HG03439 (cell line): Measurements from ENCODE around the gene NEURL1B.
"Not testable (repeated sequence)": the region's sequence is repeated elsewhere in the genome, so short reads cannot be mapped to it uniquely, and the experiment has no call there.

Experiments used
- ATAC-seq: cut with Tn5 transposase; IDR thresholded peaks from one replicate; pipeline ENCODE4 v1.9.1; 2021; ENCODE audit warnings: mild to moderate bottlenecking, moderate library complexity; ENCODE audit not compliant: unreplicated experiment

NEURL1B gene

DNA sequence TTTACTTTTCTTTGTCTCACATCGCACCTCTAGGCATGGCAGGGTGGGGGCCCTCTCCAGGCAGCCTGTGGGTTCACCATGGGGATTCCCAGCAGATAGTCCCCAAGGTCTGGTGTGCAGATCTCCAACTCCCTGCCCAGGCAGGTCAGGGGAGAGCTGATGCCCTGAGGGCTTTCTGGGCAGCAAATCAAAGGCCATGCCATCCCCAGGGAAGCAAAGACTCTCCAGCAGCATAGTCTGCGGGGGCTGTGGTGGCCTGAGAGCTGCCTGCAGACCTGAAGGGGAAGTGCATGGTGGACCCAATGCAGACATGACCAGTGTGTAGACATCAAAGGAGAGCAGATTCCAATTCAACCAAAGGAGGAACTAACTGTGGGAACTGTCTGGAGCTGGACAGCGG, 7.7 kb downstream of the NEURL1B start:
- ATAC-seq = no peak

DNA sequence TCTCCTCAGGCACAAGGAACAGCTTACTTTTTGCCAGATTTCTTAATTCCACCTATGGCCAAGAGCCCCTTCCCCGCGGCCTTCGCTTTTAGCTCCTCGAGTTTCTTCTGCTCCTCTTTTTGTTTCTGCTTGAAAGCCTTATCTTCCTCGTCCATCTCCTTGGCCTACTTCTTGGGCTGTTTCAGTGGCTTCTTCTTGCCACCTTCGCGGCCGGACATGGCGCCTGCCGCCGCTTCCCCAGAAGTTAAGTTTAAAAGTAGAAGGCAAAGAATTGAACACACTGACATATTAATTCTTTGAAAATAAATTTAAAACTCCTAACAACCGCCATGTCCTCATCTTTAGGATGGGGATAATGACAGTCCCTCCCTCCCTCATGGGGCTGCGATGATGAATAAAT, 15.4 kb downstream of the NEURL1B start:
- not testable (repeated sequence) for ATAC-seq

DNA sequence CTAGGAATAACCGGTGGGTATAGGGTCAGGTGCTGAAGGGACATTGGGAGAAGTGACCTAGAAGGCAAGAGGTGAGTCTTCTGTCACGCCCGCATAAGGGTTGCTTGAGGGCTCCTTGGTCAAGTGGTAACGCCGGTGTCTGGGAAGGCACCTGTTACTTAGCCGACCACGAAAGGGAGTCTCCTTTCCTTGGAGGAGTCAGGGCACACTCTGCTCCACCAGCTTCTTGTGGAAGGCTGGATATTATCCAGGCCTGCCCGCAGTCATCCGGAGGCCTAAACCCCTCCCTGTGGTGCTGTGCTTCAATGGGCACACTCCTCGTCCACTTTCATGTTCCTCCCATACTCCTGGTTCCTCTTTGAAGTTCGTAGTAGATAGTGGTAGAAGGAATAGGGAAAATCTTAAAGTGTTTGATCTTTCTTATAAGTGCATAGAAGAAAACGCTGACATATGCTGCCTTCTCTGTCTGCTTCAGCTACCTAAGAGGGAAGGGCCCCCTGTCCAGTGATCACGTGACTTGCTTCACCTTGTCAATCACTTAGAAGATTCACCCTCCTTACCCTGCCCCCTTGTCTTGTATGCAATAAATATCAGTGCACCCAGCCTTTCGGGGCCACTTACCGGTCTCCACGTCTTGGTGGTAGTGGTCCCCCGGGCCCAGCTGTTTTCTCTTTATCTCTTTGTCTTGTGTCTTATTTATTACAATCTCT, 16.6 kb downstream of the NEURL1B start:
- ATAC-seq = not testable (repeated sequence)

DNA sequence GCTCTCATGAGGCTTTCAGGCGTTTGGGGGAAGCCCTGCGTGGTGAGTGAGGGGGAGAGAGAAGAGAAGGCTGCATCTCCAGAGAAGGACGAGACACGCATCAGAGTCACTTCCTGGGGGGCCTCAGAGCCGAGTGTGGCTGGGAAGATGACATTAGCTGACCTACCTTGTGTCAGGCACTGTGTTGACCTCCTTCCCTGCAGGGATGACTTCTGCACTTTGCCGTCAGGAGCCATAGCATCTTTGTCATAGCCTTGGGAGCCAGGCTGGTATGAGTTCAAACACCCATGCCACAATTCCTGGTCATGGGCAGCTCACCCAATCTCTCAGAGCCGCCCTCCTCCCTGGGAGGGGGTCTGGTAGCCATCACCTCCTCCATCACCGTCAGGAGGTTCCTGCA, 17.3 kb downstream of the NEURL1B start:
- no peak for ATAC-seq

DNA sequence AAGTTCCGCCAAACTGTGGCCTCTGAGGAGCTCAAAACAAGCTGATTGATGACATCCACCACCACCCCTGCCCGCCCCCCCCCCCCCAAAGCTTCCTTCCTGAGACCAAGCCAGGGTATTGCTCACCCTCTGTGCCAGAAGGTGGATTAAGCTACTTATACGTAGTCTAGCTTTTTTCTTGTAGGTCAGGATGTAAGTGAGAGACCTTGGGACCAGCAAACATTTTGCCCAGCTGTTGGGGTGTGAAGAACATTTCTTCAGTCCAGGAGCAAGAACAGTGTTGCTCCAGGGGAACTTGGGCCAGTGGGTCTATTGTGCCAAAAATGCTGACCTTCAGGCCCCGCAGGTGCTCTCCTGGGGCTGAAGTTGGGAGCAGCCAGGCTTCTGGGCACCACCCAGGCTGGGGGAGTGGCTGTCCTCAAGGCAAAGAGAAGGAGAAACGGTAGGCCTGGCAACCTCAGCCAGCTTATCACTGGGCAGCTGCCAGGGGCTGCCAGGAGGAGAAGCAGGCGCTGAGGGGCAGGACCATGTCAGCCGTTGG, 18.0 kb downstream of the NEURL1B start:
- no peak for ATAC-seq

DNA sequence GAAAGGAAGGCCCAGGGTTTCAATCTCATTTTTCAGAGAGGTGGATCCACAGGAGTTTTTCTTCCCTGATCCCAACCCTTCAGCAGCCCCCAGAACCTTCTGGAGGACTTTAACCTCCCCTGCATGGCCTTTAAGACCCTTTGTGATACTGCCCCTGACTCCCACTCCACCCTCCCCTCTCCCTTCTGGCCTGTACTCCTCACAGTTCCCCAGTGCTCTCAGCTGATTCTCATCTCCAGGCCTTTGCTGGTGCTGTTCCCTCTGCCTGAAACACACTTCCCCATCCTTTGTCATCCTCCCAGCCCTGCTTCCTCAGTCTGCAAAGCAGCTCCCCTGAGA, 18.5 kb downstream of the NEURL1B start:
- no peak for ATAC-seq

DNA sequence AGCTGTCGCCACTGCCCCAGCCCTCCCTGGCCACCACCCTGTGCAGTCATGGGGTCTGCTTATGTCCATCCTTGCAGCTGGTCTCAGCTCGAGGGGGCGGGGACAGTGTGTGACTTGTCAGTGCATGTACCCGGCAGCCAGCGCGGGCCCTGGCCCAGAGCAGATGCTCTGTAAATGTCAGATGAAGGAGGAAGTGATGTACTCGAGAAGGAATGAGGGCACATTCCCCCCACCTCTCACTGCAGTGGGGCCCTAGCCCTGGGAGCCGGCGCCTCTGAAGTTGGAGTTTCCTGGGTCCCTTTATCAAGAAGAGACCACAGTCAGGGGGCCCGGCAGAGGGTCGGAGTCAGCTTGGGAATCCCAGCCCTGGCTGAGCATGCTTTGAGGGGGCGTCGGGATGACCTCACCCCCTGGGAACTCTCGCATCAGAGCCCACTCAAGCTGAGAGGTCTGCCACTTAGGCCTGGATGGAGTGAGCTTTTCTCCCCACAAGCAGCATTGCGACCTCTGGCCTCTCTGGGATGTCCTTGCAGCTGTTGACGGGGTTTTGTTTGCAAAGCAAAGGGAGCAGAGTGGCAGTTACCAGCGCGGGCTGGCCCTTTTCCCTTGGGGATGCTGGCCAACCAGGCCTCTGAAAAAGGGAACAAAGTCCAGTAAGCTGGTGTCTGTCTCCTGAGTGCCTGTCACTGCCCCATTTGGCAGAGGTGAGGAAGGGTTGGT, 19.0 kb downstream of the NEURL1B start:
- no peak for ATAC-seq

DNA sequence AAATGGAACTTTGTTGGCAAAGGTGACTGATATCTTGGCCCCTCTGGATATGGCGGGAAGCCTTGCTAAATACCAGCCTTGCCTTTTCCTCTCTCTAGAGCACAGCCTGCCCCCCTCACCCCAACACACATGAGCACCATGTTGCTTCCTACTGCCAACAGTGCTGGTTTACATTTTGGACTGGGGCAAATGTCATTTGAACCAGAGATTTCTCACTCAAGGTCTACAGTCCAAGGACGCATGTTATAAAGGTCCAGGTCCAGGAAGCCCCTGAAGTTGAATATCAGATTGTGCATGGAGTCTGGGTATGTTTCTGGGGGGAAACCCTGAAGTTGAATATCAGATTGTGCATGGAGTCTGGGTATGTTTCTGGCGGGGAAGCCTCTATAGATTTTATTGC, 19.9 kb downstream of the NEURL1B start:
- ATAC-seq = no peak

DNA sequence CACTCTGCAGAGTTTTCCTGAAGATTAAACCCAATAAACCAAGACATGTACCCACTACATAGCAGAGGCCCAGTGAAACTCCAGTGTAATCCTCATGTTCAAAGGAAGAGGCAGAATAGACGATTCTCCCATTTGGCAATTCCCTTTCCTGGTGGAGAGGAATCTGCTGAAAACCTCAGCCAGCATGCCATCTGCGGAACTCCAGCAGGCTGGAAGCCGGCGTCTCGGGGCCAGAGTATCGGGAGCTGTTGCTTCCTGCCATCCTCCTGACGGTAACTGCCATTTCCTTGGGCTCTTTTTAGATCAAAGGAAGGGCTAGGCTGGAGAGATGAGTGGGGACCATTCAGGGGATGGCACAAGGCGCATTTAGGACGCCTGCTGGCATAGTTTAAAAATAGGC, 20.5 kb downstream of the NEURL1B start:
- ATAC-seq = no peak

DNA sequence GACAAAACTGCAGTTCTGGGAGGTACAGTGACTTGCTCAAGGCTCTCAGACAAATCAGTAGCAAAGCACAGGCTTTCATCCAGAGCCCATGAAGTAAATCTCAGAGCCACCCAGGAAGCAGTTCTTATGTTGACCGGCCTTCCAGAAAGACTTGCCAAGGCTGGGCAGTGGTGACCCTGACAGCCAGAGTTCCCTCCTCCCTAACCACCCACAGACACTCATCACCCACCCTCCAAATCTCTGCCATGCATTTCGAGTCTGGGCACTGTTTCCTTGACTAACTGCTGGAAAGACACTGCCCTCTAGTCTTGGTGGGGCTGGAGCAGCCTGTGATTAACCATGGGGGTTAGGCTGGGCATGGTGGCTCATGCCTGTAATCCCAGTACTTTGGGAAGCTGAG, 21.5 kb downstream of the NEURL1B start:
- ATAC-seq = no peak

DNA sequence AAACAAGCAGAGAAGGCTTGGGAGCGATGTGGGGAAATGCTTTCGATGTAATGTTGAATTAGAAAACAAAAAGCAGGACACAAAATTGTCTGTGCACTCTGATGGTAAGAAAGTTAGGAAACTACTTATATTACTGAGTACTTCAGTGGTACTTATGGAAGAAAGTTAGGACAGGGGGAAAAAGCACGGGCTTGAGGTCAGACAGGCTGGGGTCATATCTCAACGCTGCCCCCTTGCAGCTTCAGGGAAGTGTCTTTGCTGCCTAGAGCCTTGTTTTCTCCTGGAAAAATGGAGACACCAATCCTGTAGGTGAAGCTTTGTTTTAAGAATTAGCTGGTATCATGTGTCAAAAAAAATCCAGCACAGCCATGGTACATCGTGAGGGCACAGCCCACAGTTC, 23.0 kb downstream of the NEURL1B start:
- no peak for ATAC-seq

DNA sequence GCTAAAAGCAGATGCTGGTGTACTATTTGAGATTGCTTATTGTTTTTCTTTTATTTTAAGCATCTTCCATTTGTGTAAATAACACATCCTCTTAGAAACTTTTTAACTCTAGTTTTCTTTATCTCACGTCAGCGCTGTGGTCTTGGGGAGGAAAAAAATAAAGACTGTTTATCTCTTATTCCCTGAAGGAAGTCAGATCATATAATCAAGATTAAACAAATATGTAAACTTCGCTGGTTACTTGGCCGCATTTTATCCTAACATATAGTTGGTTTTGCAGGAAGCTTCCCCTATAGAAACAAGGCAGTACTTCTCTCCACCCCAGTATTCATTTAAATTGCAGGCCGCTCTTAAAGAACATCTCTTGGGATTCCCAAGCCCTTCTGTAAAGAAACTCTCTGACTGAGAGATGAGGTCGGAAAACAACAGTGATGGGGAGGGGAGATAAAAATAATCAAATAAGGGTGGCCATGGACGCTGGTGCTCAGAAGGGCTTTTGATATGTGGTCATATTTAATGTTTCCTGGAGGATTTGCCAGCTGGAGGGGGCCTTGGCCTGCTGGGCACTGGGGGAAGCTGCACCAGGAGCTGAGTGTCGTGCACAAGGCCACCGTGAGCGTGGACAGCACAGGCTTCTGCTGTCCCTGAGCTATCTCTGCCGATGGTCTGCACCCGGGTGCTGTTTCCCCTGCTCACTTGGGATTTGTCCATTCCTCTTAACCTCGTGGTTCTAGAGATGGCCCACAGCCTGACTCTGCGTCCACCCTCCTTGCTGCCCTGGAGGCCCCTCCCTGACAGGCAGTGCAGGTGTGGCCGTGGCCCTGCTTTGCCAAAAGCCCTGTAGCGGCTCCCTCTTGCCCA, 23.8 kb downstream of the NEURL1B start:
- ATAC-seq = no peak

DNA sequence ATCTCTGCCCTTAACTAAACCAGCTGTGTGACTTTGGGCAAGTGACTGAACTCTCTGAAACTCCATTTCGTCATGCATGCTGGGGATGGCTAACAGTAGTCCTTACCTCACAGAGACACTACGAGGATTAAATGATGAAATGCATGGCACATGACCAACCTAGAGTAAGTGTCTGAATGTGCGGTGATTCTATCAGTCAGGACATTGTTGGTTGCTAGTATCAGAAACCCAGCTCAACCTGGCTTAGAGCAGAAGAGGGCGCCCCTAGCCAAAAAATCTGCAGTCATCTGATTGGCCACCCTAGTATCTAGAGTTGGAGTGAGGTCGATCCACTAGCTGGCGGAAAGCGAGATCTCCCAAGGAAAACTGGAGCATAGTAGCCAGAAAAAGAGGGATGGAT, 25.2 kb downstream of the NEURL1B start:
- no peak for ATAC-seq

DNA sequence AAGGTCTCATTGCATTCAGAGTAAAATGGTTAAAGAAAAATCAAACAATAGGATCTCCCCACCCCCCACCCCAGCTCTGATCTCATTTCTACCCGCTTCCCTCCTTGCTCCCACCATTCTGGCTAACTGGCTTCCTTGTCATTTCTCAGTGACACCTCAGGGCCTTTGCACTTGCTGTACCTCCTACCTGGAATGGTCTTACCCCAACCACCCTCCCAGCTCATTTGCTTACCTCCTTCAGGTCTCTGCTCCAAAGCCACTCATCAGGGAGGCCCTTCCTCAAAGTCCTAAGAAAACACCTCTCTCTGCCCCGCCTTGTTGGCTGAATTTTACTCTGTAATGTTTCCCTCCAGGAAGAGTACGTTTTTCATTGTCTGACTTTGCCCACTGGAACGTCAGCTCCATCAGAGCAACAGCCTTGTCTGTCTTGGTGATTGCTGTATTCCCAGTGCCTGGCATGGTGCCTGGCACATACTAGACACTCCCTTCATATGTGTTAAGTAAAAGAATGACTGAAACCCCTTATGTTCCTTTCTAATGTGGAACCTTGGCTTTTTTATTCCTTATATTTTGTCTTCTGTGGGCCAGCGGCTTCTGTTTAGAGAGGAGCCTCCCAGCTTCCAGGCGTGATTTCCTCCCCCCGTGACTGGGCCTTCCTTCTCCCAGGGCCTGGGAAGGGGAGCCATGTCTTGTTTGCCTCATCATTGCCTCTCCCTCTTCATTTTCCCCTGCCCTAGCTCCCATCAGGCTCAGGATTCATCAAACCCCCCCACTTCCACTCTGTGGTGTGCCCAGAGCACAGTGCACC, 26.9 kb downstream of the NEURL1B start:
- ATAC-seq = no peak

DNA sequence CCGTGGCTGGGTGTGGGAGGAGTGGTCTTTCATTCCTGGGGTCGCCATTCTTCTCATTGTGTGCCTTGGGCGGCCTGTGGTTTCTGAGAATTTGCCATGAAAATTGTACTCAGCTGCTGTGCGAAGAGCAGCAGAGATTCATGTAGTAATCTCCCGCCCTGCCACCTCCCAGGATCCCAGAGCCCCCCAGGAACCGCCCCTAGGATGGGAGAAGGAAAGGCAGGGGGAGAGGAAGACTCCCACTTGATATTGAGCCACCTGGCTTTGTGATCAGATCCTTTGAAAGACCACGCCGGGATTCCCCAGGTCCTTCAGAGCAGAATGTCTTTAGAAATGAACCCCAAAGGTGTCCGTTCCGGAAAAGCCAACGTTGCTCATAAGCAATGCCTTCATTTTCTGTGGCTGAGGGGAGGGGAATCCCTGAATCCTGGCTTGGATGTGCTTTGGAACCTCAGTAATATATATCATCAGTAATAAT, 27.6 kb downstream of the NEURL1B start:
- no peak for ATAC-seq

DNA sequence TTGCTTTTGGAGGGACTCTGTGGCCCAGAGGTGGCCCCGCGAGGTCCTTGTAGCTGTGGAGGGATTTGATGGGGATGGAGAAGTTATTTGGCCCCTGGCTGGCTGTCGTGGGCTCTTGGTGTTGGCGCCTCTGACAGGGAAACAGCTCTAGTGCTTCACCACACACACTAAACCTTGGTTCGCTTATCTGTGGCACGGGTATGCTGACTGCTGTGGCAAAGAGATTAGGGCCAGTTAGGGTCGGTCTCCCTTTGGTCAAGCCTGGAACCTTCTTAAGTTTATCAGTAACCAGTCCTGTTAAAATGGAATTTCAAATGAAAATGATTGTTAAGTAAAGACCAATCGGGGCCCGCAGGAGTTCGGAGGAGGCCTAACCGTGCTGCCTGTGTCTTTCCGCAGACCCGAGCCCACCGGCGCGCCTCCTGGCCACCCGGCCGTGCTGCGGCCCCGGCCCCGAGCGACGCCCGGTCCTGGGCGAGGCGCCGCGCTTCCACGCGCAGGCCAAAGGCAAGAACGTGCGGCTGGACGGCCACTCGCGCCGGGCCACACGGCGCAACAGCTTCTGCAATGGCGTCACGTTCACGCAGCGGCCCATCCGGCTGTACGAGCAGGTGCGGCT, 28.4 kb downstream of the NEURL1B start:
- ATAC-seq = no peak

DNA sequence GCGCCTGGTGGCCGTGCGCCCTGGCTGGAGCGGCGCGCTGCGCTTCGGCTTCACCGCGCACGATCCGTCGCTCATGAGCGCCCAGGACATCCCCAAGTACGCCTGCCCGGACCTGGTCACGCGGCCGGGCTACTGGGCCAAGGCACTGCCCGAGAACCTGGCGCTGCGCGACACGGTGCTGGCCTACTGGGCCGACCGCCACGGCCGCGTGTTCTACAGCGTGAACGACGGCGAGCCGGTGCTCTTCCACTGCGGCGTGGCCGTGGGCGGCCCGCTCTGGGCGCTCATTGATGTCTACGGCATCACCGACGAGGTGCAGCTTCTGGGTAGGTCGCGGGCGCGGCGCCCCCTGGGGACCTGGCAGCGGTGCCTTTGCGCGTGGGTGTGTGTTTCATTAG, 28.9 kb downstream of the NEURL1B start:
- ATAC-seq = no peak

DNA sequence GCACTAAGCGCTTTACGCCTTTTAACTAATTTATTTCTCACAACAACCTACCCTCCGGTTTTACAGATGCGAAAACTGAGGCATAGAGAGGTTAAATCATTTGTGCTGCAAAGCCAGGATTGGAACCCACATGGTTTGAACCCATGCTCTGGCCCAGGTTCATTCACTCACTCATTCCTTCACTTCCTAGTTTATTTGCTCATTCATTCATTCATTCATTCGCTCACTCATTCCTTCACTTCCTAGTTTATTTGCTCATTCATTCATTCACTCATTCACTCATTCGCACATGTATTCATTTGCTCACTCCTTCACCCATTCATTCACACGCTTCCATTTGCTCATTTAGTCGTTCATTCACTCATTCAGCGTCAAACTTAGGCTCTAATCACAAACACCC, 29.4 kb downstream of the NEURL1B start:
- no peak for ATAC-seq

DNA sequence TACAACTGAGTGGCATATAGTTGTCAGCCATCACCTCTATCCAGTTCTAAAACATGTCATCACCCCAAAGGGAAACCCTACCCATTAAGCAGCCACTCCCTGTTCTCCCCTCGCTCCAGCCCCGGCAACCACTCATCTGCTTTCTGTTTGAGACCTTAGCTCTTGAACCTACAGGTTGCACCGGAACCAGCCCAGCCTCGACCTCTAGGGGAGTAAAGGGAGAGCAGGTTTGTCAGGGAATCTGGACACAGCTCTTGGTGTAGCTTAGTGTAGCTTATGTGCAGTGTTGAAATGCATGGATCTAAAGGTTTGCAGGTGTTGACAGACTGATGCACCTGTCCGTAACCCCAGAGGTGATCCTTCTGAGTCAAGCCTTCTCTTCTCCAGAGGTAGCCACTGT, 30.0 kb downstream of the NEURL1B start:
- no peak for ATAC-seq

DNA sequence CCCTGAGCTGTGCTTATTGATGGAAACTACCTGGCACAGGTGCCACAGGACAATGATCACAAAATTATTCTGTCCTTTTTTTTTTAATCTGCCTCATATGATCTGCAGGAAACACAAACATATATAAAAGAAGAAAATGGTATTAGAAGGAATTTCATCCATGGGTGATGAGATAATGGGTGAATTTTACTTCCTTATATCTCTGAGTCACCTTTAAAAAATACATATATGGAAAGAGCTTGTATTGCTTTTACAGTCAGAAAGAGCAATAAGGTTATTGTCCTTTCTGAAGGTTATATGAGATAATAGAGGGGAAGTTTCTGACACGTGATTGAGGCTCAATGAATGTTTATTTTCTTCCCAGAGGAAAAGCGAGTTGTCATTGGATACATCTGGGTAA, 31.6 kb downstream of the NEURL1B start:
- ATAC-seq = no peak
